Nucleus accumbens (tissue), 56 donors: ENCODE measurements around the gene TLDC2.
"Not testable (repeated sequence)": the region's sequence is repeated elsewhere in the genome, so short reads cannot be mapped to it uniquely, and the experiment has no call there.

ENCODE experiments used
- DNase-seq, 56 donors: peaks; one replicate each; lab custom pipeline; 2025; lab: John Stamatoyannopoulos, UW

Gene TLDC2

DNA sequence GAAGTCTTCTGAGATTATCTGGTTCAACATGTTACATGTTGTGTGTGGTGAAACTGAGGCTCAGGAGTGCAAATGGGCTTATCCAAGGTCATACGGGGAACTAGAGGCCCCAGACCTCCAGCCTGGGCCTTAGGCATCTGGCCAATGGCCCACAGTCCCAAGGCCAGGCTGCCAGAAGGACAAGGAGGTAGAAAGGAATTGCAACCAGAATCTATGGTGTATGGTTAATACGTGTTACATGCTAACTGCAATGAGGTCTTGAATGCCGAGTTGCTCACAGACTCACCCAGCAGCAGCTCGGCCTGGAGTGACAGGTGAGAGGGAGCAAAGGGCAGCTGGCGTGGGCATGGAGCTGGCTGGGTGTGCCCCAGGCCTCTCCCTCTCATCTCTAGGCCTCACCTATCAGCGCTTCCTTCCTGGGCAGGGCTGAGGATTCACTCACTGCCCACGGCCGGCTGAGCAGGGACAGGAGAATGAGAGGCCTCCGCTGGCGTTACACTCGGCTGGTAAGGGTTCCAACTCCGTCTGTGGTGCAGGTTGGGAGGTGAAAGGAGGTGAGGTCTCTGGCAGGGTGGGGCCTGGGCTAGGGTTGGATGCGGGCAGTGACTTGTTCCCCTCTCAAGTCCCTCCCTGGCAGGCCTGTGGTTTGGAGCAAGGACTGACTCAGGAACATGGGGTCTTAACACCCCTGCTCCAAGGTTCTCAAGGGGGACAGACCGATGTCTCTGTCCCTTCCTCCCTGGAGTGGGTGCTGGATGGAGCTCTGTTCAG lies at the start of gene TLDC2:
Gene TLDC2, plus strand, starts transcription at position 437 of the 771 bp plus-strand sequence. Its CDS starts 37 bp downstream, at position 474.
- no peak for DNase-seq

GRCh38 chr20:36826554-36827244 lies 49.2 kb upstream of the TLDC2 start:
- DNase-seq = no peak

DNA sequence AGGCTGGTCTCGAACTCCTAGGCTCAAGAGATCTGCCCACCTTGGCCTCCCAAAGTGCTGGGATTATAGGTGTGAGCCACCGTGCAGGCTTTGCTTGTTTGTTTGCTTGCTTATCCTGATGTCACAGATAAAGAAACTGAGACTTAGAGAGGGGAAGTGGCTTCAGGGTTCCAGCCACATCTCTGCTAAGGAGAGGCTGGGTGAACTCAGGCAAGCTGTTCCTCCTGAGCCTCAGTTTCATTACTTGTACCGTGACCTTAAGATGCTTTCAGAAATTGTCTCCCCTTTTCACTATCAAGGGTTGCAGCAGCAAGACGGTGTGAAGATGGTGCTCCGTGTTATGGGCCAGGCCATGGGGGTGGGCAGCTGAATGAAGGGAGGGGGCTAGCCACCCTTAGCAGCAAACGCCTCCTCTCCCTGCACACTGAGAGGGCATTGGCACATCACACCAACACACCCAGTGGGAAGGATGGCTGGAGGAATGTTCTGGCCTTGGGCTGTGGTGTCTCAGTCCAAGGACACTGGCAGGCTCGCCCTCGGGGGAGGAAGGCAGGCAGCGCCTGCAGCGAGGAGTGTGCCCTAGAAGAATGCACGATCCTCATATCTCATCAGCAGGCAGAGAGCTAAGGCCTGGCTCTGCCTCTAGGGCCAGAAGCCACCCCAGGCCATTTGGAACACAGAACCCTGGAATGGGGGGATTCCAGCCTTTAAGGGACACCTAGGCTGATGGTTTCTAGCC lies 48.2 kb upstream of the TLDC2 start:
- peak in 1 of 56 donors; percentile 12 for DNase-seq

DNA sequence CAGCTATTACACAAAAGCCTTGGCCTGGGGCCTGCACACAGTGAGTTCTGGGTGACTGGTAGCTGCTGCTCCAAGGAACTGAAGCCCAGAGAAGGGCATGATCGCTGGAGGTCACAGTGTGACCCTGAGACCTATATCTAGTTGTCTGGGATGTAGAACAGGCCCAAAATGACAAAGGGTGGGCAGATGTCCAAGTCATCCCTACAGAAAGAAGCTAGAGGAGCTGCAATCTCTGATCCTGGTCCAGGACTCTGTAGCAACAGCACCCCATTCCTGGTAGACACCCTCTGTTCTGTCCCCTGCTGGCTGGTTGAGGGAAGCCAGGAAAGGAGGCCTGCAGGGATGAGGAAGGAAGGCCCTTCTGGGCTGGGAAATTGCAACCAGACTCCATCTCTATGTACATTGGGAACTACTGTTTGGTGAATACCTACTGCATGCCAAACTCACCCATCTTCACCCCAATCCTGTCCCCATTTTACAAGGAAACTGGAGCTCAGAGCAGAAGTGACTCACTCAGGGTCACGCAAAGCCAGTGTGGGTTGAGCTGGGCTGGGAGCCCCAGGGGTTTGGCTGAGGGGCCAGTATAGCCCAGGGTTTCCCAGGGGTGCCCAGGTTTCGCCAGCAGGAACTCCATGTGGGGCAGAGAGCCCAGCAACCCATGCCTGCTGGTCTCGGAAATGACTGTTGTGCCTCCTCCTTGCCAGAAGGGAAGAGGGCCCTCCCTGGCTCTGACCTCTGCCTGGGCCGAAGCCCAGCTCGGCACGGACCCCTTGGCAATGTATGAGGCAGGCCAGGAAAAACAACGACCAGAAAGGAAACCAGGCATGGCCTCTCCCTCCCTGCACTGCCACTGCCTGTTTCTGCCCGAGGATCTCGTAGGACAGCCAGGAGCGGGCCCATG lies 44.9 kb upstream of the TLDC2 start:
- peak in 45 of 56 donors; percentile 21 to 79 (median 56) for DNase-seq

DNA sequence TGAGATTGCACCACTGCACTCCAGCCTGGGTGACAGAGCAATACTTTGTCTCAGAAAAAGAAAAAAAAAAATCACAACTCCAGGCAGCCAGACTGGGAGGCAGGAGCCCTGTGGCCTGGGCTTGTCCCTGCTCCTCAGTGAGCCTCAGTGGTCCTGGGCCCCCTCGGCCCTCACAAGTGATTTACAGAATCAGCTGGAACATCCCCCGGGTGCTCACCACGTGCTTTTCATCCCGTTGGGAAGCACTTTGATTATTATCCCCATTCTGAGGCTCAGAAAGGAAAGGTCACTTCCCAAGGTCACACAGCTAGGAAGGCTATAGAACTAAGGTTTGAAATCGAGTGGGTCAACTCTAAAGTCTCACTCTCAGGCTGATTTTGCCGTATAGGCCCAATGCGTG lies 43.1 kb upstream of the TLDC2 start:
- DNase-seq = no peak

- DNase-seq = peak in 27 of 56 donors; percentile 17 to 66 (median 38)
These were observed 42.5 kb upstream of the TLDC2 start for GRCh38 chr20:36833275-36834020.

- DNase-seq = no peak
These were observed 40.9 kb upstream of the TLDC2 start for GRCh38 chr20:36835025-36835424.

- peak; percentile 40 to 95 (median 90) for DNase-seq
These were observed 40.3 kb upstream of the TLDC2 start for GRCh38 chr20:36835453-36836198.

DNA sequence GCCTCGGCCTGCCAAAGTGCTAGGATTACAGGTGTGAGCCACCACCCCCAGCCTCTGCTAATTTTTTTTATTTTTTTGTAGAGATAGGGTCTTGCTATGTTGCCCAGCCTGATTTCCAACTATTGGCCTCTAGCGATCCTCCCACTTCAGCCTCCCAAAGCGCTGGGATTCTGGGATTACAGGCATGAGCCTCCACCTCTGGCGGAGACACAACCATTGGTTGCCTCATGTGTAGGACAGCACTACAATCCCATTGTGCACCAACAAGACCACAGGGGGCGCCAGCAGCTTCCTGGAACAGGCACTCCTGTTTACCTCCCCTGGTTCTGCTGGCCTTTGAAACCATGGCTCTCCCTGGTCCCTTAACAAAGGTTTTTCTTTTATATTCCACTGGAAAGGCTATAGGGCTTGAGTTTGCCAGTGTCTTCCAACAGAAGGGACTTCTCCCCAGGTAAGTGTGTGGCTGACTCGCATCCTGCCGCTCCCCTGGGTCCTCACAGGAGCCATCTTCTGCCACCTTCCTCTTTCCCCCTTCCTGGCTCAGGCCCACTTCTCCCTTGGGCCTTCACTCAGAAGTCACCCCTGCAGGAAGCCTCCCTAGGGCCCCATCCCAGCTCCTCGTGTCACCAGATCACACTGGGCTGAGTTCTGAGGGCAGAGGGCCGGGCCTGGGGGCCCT lies 39.2 kb upstream of the TLDC2 start:
- DNase-seq = peak in 23 of 56 donors; percentile 16 to 77 (median 33)

GRCh38 chr20:36838376-36838775 lies 37.6 kb upstream of the TLDC2 start:
- not testable (repeated sequence) for DNase-seq

DNA sequence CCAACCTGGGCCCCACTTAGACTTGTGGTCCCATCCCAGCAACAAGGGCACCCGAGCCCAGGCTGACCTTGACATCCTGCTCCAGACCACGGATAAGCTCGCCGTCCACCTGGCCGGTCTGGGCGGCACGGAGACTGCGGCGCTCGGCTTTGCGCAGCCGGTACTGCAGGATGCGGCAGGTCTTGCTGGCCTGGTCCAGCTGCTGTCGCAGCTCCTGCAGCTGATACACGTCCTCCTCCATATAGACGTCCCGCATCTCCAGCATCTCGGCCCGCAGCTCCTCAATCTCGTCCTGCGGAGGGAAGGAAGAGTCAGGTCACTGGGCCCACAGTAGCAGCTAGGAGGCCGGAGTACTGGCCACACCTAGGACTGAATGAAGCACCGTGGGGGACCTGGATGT lies 36.8 kb upstream of the TLDC2 start:
- no peak for DNase-seq

GRCh38 chr20:36841030-36841429 lies 34.9 kb upstream of the TLDC2 start:
- not testable (repeated sequence) for DNase-seq

- DNase-seq = peak in 48 of 56 donors; percentile 37 to 85 (median 71)
These were observed 30.5 kb upstream of the TLDC2 start for GRCh38 chr20:36845288-36845971.

DNA sequence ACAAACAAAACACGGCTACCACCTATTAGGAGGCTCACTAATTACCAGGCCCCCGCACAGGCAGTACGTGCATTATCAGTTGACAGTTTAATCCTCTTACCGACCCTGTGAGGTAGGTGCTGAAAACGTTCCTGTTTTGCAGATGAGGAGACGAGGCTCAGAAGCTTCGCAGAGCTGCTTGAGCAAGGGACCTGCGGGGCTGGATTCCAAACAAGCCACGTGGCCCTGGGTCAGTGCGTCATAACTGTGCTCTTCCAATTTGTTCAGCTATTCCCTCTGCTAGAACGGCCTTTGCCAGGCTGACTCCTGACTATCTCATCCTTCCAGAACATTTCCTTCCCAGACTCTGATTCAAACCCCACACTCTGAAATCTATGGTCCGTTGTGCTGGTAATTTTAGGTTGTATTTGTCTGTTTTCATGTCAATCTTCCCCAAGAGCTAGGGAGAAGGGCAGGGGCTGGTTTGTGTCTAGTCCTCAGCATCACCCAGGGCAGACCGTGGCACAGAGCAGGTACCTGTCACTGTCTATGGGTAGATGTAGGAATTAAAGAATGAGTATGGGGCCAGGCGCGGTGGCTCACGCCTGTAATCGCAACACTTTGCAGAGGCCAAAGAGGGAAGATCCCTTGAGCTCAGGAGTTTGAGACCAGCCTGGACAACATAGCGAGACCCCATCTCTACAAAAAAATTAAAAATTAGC lies 28.8 kb upstream of the TLDC2 start:
- peak in 44 of 56 donors; percentile 24 to 87 (median 53) for DNase-seq

GRCh38 chr20:36847710-36848040 lies 28.3 kb upstream of the TLDC2 start:
- no peak for DNase-seq

GRCh38 chr20:36848078-36848660 lies 27.8 kb upstream of the TLDC2 start:
- DNase-seq = peak in 6 of 56 donors; percentile 13 to 52 (median 23)
